HCT116 (cell line): ENCODE results near the gene PRMT1. TPM values are rescaled to one million over a fixed set of nuclear protein-coding genes. Genes with fewer than 3 reads are reported as not detected.
A peak's percentile ranks its signal among the peaks of the same experiment; 100 is the strongest.

Source experiments
- ATAC-seq: fragments of 200-7000 bp; cut with Tn5 transposase; 2 replicates; pipeline ENCODE4 v1.9.1; 2020; ENCODE audit warnings: mild to moderate bottlenecking, moderate library complexity
- BruUV-seq: library from RNA; stranded (reverse); fragments of 400-500 nt; replicated peaks from 2 replicates; lab custom pipeline; 2021; lab: Mats Ljungman, UMichigan
- CTCF ChIA-PET: fragments of 300-600 bp; sonication (Branson Sonifier 250); formaldehyde crosslinking; loops from one replicate; lab custom pipeline; 2021; ENCODE audit warnings: antibody characterized with exemption; lab: Charles Lee
- POLR2A ChIA-PET: fragments of 300-600, 350-600 bp; sonication (Branson Sonifier 250); formaldehyde crosslinking; loops from one replicate; lab custom pipeline; 2021; ENCODE audit warnings: antibody characterized with exemption; lab: Charles Lee
- RAD21 ChIA-PET, 2 experiments: fragments of 300-600 bp; sonication (Branson Sonifier 250); formaldehyde crosslinking; loops; one replicate each; lab custom pipeline; 2023; ENCODE audit warnings: low total read pairs in 2 of 2; ENCODE audit not compliant: uncharacterized antibody in 2 of 2, unreplicated experiment in 2 of 2, low non-redundant PET in 1 of 2; lab: Charles Lee
- DNase-seq: peaks from one replicate; pipeline ENCODE4 v3.0.0-alpha.2; 2010; ENCODE audit warnings: low read depth, low spot score
- H2AFZ ChIP-seq: fragments of 200-600 bp; shearing (Covaris generic), sonication (generic); 2 replicates; pipeline ENCODE4 v1.6.1; 2017; ENCODE audit warnings: low read depth, mixed run types, mixed read lengths, antibody characterized with exemption, low read length; ENCODE audit not compliant: poor library complexity, severe bottlenecking
- H3K27ac ChIP-seq: 2 replicates; pipeline ENCODE4 v1.5.1; 2012; ENCODE audit warnings: low read depth, low read length
- H3K27me3 ChIP-seq: fragments of 200-600 bp; sonication (generic); 2 replicates; pipeline ENCODE4 v1.6.1; 2016; ENCODE audit warnings: mixed run types, low read length, mixed read lengths; ENCODE audit not compliant: insufficient read depth
- H3K36me3 ChIP-seq, 2 experiments: fragments of 200-500 bp in 1 of 2; fragments of 200-600 bp in 1 of 2; sonication (Bioruptor generic) in 1 of 2; sonication (generic) in 1 of 2; 2 replicates each; pipeline versions ENCODE4 v1.5.1 to v1.6.1; 2014 to 2016; ENCODE audit warnings: low read length in 2 of 2, inconsistent platforms in 1 of 2, mixed read lengths in 1 of 2, mixed run types in 1 of 2; ENCODE audit not compliant: insufficient read depth in 2 of 2, control insufficient read depth in 1 of 2
- H3K4me1 ChIP-seq, 2 experiments: fragments of 200-600 bp in 1 of 2; sonication (generic) in 1 of 2; 2 replicates each; pipeline versions ENCODE4 v1.5.1 to v1.6.1; 2012 to 2017; ENCODE audit warnings: low read length in 2 of 2, inconsistent platforms in 1 of 2, mild to moderate bottlenecking in 1 of 2, mixed read lengths in 1 of 2, mixed run types in 1 of 2, moderate library complexity in 1 of 2; ENCODE audit not compliant: insufficient read depth in 2 of 2, control insufficient read depth in 1 of 2
- H3K4me2 ChIP-seq: fragments of 200-600 bp; sonication (generic); 2 replicates; pipeline ENCODE4 v1.6.1; 2017; ENCODE audit warnings: mixed run types, low read length, mixed read lengths
- H3K4me3 ChIP-seq, 2 experiments: fragments of 200-600 bp in 1 of 2; sonication (generic) in 1 of 2; replicated peaks in 1 of 2; 2 replicates each; pipeline ENCODE4 v1.5.1; 2011 to 2016; ENCODE audit warnings: low read length in 2 of 2, control low read depth in 1 of 2, low read depth in 1 of 2, mild to moderate bottlenecking in 1 of 2, mixed read lengths in 1 of 2, mixed run types in 1 of 2
- H3K79me2 ChIP-seq: fragments of 200-600 bp; sonication (generic); 2 replicates; pipeline ENCODE4 v1.6.1; 2017; ENCODE audit warnings: mild to moderate bottlenecking, mixed run types, low read length, moderate library complexity, mixed read lengths; ENCODE audit not compliant: insufficient read depth
- H3K9ac ChIP-seq: fragments of 200-600 bp; sonication (generic); 2 replicates; pipeline ENCODE4 v1.6.1; 2016; ENCODE audit warnings: low read length, mixed read lengths
- H3K9me2 ChIP-seq: fragments of 200-600 bp; sonication (generic), shearing (Covaris generic); 2 replicates; pipeline ENCODE4 v1.6.1; 2017; ENCODE audit warnings: mixed run types, mild to moderate bottlenecking, moderate library complexity; ENCODE audit not compliant: insufficient read depth
- H3K9me3 ChIP-seq, 2 experiments: fragments of 200-500 bp in 1 of 2; fragments of 200-600 bp in 1 of 2; sonication (Bioruptor generic) in 1 of 2; sonication (generic) in 1 of 2; 2 replicates each; pipeline ENCODE4 v1.6.1; 2014 to 2017; ENCODE audit warnings: low read length in 2 of 2, mixed read lengths in 2 of 2, inconsistent platforms in 1 of 2, low read depth in 1 of 2, mild to moderate bottlenecking in 1 of 2, mixed run types in 1 of 2, moderate library complexity in 1 of 2; ENCODE audit not compliant: control insufficient read depth in 1 of 2, insufficient read depth in 1 of 2
- H4K20me1 ChIP-seq: fragments of 200-600 bp; sonication (generic), shearing (Covaris generic); 2 replicates; pipeline ENCODE4 v1.6.1; 2017; ENCODE audit warnings: mixed run types, mild to moderate bottlenecking, moderate library complexity; ENCODE audit not compliant: insufficient read depth
- CEBPB ChIP-seq: IDR thresholded peaks from 2 replicates; pipeline ENCODE4 v1.6.1; 2012; ENCODE audit warnings: low read depth
- EGR1 ChIP-seq: IDR thresholded peaks from 2 replicates; pipeline ENCODE4 v1.6.1; 2012; ENCODE audit warnings: low read depth
- EZH2 ChIP-seq: fragments of 200-600 bp; sonication (generic); IDR thresholded peaks from 2 replicates; pipeline ENCODE4 v1.6.1; 2017; ENCODE audit warnings: antibody characterized with exemption, mixed run types
- FOSL1 ChIP-seq: IDR thresholded peaks from 2 replicates; pipeline ENCODE4 v1.6.1; 2012; ENCODE audit warnings: low read depth
- JUND ChIP-seq: IDR thresholded peaks from 2 replicates; pipeline ENCODE4 v1.6.1; 2012
- POLR2A ChIP-seq: IDR thresholded peaks from 2 replicates; pipeline ENCODE4 v1.7.0; 2011; ENCODE audit warnings: borderline replicate concordance; ENCODE audit not compliant: insufficient read depth, insufficient read length; ENCODE audit errors: extremely low read depth
- POLR2AphosphoS5 ChIP-seq: IDR thresholded peaks from 2 replicates; pipeline ENCODE4 v1.6.1; 2011; ENCODE audit warnings: mild to moderate bottlenecking, low read depth, low read length, moderate library complexity
- RAD21 ChIP-seq: IDR thresholded peaks from 2 replicates; pipeline ENCODE4 v1.6.1; 2012; ENCODE audit warnings: low read depth, mild to moderate bottlenecking
- SIN3A ChIP-seq: IDR thresholded peaks from 2 replicates; pipeline ENCODE4 v1.6.1; 2012; ENCODE audit warnings: low read depth
- SP1 ChIP-seq: IDR thresholded peaks from 2 replicates; pipeline ENCODE4 v1.6.1; 2012; ENCODE audit warnings: low read depth
- SRF ChIP-seq: IDR thresholded peaks from 2 replicates; pipeline ENCODE4 v1.6.1; 2012; ENCODE audit warnings: low read depth
- TCF7L2 ChIP-seq: IDR thresholded peaks from 2 replicates; pipeline ENCODE4 v1.7.0; 2011; ENCODE audit warnings: borderline replicate concordance, inconsistent platforms; ENCODE audit not compliant: insufficient read depth, insufficient read length; ENCODE audit errors: extremely low read depth
- ZFX ChIP-seq: fragments of 450-650 bp; IDR thresholded peaks from 2 replicates; pipeline ENCODE4 v1.6.1; 2017
- ZNF274 ChIP-seq: fragments of 200-500 bp; sonication (Bioruptor generic); IDR thresholded peaks from 2 replicates; pipeline ENCODE4 v1.6.1; 2014; ENCODE audit warnings: mild to moderate bottlenecking, low read depth, low read length, inconsistent platforms
- intact Hi-C: fragments of 100-400 bp; cut with micrococcal nuclease; formaldehyde crosslinking; loops from 2 replicates; pipeline ENCODE4 v1.10.0; 2022
- total RNA-seq: library from RNA; stranded (reverse); gene quantifications from one replicate; pipeline ENCODE4 v1.2.1, GENCODE V29; 2021; ENCODE audit not compliant: unreplicated experiment
- TF ChIP-seq, protein P1 (sequence below): IDR thresholded peaks from 2 replicates; pipeline ENCODE4 v1.6.1; 2012
- TF ChIP-seq, protein P2 (sequence below): IDR thresholded peaks from 2 replicates; pipeline ENCODE4 v1.6.1; 2012; ENCODE audit warnings: low read depth
- TF ChIP-seq, protein P3 (sequence below): IDR thresholded peaks from 2 replicates; pipeline ENCODE4 v1.6.1; 2011; ENCODE audit warnings: mild to moderate bottlenecking, low read length, moderate library complexity; ENCODE audit not compliant: insufficient replicate concordance; ENCODE audit errors: extremely low read depth
- TF ChIP-seq, protein P4 (sequence below), 3 experiments: fragments of 200-600 bp in 1 of 3; sonication (generic) in 1 of 3; IDR thresholded peaks in 2 of 3; conservative IDR thresholded peaks in 1 of 3; 2 replicates each; pipeline ENCODE4 v1.5.1; 2012 to 2017; ENCODE audit warnings: low read depth in 2 of 3, low read length in 2 of 3, antibody characterized with exemption in 1 of 3, borderline replicate concordance in 1 of 3, control low read depth in 1 of 3, mild to moderate bottlenecking in 1 of 3, mixed read lengths in 1 of 3, mixed run types in 1 of 3, moderate library complexity in 1 of 3; ENCODE audit not compliant: insufficient read depth in 1 of 3
- TF ChIP-seq, protein P5 (sequence below): IDR thresholded peaks from 2 replicates; pipeline ENCODE4 v1.6.1; 2012

PRMT1 gene
- total RNA-seq, 1 experiment from 2014 or later, result 428 TPM

DNA sequence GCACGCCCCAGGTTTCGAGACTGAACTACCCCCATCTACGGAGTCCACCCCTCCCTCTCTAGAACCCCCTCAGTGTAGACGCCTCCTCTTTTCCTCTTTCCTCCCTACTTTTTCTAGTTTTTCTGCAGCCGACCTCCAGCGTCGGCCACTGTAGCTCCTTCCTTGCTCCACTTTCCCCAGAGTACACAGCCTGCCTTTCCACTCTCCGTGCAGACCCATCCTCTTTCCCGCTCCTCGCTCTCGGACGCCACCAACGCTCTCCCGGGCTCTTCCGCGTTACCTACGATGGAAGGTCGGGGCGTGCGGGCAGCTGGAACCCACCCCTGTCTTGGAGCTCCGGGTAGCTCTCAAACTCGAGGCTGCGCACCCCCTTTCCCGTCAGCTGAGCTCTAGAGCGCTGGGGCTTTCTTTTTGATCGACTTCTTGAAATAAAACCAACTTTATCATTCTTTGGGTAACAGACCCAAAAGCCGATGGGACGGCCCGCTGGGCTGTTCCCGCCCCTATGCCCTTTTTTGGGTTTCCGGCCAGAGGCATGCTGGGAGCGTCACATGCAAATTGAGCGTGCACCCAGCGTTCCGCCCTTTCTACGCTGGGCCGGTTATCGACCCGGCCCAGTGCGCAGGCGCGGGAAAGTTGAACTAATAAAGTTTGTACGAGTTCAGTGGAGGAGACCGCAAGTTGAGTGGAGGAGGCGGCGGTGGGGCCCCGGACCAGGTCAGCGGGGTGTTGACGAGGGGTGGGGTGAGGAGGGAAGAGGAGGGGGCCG is 11.5 kb upstream of the PRMT1 start, which contains the start of the genes BCL2L12 and IRF3:
BCL2L12 (plus strand) TSS at position 583 of the 769 bp plus-strand sequence. CDS start 760 bp downstream, outside the sequence.
IRF3 (minus strand) TSS at position 507 of the 769 bp plus-strand sequence. CDS start 1,019 bp downstream, outside the sequence.
- Histone ChIP-seq H2AFZ (no peak within 1 kb of the TSS), H4K20me1 (no peaks in the 10 kb centered on the region), H3K9me2 (no peaks in the 10 kb centered on the region), H3K4me3 (peak within 1 kb of the TSS; percentile 90 to 95), H3K4me1 (peaks cover 6 to 30% of the 10 kb centered on the region in 2 experiments; a peak in 3 of 4 replicates), H3K79me2 (peaks cover 59% of the 10 kb centered on the region), H3K36me3 (peaks cover 4 to 37% of the 10 kb centered on the region in 2 experiments; a peak in 3 of 4 replicates), H3K27ac (peak within 1 kb of the TSS; percentile 95), H3K9me3 (no peaks in the 10 kb centered on the region), H3K9ac (peak within 1 kb of the TSS; percentile 91), H3K4me2 (peak within 1 kb of the TSS; percentile 78), H3K27me3 (no peaks in the 10 kb centered on the region)
- CTCF ChIA-PET, result interaction anchor here (2.0 to 2.2 kb wide), 2 partner anchors 11 to 95 kb away, joined by 6 read pairs; partner anchors contain the start of gene PRMT1
- DNase-seq, result peak; percentile 88
- POLR2A ChIA-PET, result interaction anchor here (1.1 to 2.9 kb wide), 6 partner anchors 9 to 187 kb away, joined by 3 to 53 read pairs (median 10); partner anchors contain the start of genes PRMT1, RRAS and SCAF1
- intact Hi-C loops, result no loop called here
- TSS peak; percentile 63 for BruUV-seq
- RAD21 ChIA-PET, result no interaction called here
- ATAC-seq, result peak; percentile 75
- TF ChIP-seq POLR2A, result no peak
- no peak; the same call in 1 of the 2 replicates for TF ChIP-seq SP1
- TF ChIP-seq, protein P1, sequence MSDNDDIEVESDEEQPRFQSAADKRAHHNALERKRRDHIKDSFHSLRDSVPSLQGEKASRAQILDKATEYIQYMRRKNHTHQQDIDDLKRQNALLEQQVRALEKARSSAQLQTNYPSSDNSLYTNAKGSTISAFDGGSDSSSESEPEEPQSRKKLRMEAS, result no peak
- no peak for TF ChIP-seq EGR1
- TF ChIP-seq SIN3A, result peak; percentile 77
- TF ChIP-seq CEBPB, result no peak
- no peak for TF ChIP-seq EZH2
- TF ChIP-seq FOSL1, result no peak
- peak; percentile 40; the same call in 1 of the 2 replicates for TF ChIP-seq POLR2AphosphoS5
- TF ChIP-seq, protein P2, sequence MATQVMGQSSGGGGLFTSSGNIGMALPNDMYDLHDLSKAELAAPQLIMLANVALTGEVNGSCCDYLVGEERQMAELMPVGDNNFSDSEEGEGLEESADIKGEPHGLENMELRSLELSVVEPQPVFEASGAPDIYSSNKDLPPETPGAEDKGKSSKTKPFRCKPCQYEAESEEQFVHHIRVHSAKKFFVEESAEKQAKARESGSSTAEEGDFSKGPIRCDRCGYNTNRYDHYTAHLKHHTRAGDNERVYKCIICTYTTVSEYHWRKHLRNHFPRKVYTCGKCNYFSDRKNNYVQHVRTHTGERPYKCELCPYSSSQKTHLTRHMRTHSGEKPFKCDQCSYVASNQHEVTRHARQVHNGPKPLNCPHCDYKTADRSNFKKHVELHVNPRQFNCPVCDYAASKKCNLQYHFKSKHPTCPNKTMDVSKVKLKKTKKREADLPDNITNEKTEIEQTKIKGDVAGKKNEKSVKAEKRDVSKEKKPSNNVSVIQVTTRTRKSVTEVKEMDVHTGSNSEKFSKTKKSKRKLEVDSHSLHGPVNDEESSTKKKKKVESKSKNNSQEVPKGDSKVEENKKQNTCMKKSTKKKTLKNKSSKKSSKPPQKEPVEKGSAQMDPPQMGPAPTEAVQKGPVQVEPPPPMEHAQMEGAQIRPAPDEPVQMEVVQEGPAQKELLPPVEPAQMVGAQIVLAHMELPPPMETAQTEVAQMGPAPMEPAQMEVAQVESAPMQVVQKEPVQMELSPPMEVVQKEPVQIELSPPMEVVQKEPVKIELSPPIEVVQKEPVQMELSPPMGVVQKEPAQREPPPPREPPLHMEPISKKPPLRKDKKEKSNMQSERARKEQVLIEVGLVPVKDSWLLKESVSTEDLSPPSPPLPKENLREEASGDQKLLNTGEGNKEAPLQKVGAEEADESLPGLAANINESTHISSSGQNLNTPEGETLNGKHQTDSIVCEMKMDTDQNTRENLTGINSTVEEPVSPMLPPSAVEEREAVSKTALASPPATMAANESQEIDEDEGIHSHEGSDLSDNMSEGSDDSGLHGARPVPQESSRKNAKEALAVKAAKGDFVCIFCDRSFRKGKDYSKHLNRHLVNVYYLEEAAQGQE, result no peak
- no peak for TF ChIP-seq ZNF274
- TF ChIP-seq RAD21, result no peak
- no peak for TF ChIP-seq JUND
- TF ChIP-seq SRF, result peak; percentile 100
- no peak for TF ChIP-seq TCF7L2
- TF ChIP-seq, protein P3, sequence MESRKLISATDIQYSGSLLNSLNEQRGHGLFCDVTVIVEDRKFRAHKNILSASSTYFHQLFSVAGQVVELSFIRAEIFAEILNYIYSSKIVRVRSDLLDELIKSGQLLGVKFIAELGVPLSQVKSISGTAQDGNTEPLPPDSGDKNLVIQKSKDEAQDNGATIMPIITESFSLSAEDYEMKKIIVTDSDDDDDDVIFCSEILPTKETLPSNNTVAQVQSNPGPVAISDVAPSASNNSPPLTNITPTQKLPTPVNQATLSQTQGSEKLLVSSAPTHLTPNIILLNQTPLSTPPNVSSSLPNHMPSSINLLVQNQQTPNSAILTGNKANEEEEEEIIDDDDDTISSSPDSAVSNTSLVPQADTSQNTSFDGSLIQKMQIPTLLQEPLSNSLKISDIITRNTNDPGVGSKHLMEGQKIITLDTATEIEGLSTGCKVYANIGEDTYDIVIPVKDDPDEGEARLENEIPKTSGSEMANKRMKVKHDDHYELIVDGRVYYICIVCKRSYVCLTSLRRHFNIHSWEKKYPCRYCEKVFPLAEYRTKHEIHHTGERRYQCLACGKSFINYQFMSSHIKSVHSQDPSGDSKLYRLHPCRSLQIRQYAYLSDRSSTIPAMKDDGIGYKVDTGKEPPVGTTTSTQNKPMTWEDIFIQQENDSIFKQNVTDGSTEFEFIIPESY, result no peak
- TF ChIP-seq, protein P4, sequence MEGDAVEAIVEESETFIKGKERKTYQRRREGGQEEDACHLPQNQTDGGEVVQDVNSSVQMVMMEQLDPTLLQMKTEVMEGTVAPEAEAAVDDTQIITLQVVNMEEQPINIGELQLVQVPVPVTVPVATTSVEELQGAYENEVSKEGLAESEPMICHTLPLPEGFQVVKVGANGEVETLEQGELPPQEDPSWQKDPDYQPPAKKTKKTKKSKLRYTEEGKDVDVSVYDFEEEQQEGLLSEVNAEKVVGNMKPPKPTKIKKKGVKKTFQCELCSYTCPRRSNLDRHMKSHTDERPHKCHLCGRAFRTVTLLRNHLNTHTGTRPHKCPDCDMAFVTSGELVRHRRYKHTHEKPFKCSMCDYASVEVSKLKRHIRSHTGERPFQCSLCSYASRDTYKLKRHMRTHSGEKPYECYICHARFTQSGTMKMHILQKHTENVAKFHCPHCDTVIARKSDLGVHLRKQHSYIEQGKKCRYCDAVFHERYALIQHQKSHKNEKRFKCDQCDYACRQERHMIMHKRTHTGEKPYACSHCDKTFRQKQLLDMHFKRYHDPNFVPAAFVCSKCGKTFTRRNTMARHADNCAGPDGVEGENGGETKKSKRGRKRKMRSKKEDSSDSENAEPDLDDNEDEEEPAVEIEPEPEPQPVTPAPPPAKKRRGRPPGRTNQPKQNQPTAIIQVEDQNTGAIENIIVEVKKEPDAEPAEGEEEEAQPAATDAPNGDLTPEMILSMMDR (IDR thresholded peaks at IDR 0.05 in 2 of 3, conservative IDR thresholded peaks at IDR 0.05 in 1 of 3; ENCODE audit: borderline replicate concordance in 1 of 3, insufficient read depth in 1 of 3, low read depth in 2 of 3, low read length in 2 of 3), result no peak
- TF ChIP-seq, protein P5, sequence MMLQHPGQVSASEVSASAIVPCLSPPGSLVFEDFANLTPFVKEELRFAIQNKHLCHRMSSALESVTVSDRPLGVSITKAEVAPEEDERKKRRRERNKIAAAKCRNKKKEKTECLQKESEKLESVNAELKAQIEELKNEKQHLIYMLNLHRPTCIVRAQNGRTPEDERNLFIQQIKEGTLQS, result no peak
- no peak for TF ChIP-seq ZFX
